HG02588 (cell line): Measurements from ENCODE around the gene SHROOM2.
A peak's percentile ranks its signal among the peaks of the same experiment; 100 is the strongest.

Experiments used
- ATAC-seq: cut with Tn5 transposase; IDR thresholded peaks from one replicate; pipeline ENCODE4 v1.9.1; 2021; ENCODE audit warnings: mild to moderate bottlenecking, moderate library complexity; ENCODE audit not compliant: unreplicated experiment

The SHROOM2 gene

GRCh38 chrX:9937761-9938160 is 151.5 kb downstream of the SHROOM2 start:
- ATAC-seq = no peak

GRCh38 chrX:9938516-9938915 is 152.3 kb downstream of the SHROOM2 start:
- no peak for ATAC-seq

GRCh38 chrX:9940421-9940820 is 154.2 kb downstream of the SHROOM2 start:
- no peak for ATAC-seq

DNA sequence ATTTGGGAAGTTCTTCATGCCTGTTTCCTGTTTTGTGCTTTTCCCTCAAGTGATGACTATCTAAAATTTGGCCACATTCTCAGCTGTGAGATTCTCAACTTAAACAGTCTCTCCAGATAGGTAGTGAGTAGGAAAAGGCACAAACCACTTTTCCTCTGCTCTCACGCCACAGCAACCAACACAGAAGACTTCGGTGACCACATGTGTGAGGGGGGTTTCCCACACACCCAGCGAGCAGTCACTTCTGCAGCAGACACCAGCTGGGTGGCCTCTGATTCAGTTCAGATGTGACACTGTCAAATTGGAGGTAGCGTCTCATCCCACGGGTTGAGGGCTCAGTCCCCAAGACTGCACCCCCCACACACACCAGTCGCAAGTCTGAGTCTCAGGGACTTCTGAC is 155.9 kb downstream of the SHROOM2 start:
- ATAC-seq = peak; percentile 94

DNA sequence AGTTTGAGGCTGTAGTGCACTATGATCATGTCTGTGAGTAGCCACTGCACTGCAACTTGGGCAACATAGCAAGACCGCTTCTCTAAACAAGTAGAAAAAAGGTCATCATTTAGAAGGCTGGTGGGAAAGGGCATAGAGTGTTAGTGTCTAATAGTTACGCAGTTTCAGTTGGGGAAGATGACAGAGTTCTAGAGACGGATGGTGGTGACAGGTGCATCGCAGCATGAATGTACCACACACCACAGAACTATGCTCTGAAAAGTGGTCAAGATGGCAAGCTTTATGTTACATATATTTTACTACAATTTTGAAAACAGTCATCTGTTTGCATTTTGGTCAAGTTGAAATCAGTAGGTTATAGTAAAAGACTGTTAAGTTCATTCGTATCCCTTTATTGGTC is 157.2 kb downstream of the SHROOM2 start:
- ATAC-seq = no peak

DNA sequence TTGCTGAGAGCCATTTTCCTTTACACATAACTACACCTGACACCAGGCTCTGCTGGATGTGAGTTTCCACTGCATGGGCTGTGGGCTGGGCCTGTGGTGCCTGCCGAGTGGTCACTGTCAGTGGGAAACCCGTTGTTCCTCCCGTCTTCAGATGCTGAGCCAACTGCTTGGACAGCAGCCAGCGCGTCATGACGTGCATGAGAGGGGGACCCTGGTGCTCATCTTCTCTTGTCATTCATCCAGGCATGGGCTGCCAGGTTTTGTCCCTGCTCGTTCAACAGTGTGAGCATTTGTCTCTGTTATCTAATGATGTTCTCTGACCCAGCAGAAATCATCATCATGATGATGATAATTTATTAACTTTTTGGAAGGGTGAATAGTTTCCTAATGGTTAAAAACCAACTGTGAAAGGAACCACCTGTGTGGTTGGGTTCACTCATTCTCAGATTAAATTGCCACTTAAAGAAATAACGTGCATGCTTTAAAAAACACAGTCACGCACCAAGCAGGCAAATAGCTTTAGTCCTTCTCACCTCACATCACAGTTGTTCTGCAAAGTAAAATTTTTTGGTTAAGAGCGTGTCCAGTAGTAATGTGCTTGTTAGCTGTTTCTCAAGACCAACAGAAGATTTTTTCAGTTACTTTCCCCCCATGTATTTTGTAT is 161.0 kb downstream of the SHROOM2 start:
- ATAC-seq = no peak

- no peak for ATAC-seq
These were observed 162.2 kb downstream of the SHROOM2 start for GRCh38 chrX:9948406-9948805.

DNA sequence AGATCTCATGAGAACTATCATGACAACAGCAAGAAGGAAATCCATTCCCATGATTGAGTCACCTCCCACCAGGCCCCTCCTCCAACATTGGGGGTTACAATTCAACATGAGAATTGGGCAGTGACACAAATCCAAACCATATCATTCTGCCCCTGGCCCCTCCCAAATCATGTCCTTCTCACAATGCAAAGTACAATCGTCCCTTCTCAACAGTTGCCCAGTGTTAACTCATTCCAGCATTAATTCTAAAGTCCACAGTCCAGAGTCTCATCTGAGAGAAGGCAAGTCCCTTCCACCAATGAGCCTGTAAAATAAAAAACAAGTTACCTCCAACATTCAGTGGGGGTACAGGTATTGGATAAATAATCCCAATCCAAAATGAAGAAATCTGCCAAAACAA is 166.1 kb downstream of the SHROOM2 start:
- ATAC-seq = no peak

DNA sequence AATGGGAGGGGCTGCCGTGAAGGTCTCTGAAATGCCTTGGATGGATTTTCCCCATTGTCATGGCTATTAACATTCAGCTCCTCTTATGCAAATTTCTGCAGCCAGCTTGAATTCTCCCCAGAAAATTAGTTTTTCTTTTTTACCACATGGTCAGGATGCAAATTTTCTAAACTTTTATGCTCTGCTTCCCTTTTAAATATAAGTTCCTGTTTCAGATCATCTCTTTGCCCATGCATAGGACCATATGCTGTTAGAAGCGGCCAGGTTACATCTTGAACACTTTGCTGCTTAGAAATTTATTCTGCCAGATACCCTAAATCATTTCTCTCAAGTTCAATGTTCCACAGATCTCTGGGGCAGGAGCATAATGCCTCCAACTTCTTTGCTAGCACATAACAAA is 167.2 kb downstream of the SHROOM2 start:
- ATAC-seq = no peak

DNA sequence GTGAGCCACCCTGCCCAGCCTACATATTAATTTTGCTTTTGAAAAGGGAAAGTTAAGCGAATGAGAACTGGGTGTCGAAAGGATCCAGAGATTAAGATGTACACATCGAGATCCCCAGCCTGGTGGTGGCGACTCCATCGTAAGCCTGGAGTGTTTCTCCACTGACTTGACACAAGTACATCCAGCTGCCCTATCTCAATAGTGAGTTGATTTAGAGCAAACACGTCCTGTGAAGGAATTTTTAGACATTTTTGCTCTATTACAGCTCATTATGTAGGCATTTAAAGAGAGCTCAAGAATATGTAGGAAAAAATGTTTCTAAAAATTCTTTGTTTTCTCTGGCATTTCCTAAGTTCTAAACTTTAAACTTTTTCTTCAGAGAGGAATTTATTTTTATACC is 169.3 kb downstream of the SHROOM2 start:
- no peak for ATAC-seq

DNA sequence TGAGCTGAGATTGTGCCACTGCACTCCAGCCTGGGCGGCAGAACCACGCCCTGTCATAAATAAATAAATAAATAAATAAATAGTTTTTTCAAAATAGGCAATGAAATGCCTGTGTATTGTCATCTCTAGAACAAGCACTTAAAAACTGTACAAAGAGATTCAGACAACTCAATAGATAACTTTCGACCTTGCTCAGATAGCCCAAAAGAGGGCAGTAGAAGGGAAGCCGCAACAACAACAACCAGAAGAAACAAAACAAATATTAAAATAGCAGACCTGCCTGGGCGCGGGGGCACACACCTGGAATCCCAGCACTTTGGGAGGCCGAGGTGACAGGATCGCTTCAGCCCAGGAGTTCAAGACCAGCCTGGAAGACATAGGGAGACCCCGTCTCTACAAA is 171.5 kb downstream of the SHROOM2 start:
- ATAC-seq = no peak

DNA sequence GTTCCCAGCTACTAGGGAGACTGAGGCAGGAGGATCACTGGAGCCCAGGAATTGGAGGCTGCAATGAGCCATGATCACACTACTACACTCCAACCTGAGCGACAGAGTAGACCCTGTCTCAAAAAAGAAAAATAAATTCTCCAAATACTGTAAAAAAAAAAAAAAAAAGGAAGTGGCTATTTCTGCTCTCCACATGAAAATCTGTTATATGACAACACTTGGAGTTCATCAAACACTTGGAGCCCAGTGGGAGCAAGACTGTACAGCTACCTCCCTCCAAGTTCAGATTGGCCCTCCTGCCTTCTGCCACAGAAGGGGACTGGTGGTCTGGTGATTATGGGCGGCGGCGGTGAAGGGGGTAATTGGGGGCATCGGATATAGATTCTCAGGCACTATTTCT is 172.0 kb downstream of the SHROOM2 start:
- no peak for ATAC-seq

GRCh38 chrX:9961750-9962149 is 175.5 kb downstream of the SHROOM2 start:
- ATAC-seq = no peak

DNA sequence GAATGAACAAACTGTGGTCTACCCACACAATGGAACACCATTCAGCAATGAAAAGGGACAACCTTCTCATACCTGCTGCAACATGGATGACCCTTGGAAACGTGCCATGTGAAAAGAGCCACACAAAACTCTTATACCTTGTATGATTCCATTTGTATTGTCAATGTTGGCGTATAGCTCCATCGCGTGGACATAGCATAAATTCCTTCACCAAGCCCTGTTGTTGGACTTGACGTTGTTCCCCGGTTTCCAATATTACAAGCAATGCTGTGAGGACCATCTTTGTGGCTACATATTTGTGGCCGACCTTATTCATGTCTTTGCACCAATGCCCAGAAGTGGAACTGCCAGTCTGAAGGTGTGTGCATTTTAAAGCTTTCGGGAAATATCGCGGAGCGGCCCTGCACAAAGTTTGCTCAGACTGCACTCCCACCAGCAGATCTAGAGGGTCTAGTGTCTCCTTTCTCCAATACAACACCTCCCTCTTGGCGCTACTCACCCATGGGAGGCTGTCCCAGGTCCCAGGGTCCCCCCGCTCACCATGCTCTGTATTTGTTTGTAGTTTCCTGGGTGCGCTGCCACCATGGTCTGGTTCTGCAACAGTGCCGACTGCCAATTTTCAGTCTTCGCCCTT is 180.7 kb downstream of the SHROOM2 start, which contains the start of gene CLDN34:
Gene CLDN34, plus strand, starts transcription at position 584 of the 634 bp plus-strand sequence. Its CDS starts 0 bp downstream, at position 584.
- ATAC-seq = no peak

DNA sequence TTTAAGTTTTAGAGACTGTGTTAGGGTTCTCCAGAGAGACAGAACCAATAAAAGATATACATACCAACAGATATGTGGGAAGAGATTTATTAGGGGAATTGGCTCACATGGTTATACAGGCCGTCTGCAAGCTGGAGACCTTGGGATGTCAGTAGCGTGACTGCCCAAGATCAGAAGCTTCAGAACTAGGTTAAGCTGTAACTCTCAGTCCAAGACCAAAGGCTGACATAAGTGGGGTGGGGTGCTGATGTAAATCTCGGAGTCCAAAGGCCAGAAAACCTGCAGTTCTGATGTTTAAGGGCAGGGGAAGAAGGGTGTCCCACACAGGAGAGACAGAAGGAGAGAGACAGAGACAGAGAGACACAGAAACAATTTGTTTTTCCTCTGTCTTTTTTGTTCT is 191.4 kb downstream of the SHROOM2 start:
- ATAC-seq = no peak

DNA sequence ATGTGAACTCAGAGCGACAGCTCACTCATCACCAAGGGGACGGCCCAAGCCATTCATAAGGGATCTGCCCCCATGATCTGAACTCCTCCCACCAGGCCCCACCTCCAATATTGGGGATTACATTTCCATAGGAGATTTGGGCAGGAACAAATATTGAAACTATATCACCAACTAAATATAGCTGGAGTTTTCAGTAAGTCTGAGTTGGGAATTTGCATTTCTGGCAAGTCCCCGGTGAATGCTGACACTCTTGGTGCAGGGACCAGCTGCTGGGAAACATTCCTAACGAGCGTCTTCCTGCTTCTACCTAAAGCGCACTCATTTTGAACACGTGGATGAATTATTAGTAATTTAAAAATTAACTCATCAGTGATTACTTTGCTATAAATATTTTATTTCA is 194.2 kb downstream of the SHROOM2 start:
- ATAC-seq = no peak

DNA sequence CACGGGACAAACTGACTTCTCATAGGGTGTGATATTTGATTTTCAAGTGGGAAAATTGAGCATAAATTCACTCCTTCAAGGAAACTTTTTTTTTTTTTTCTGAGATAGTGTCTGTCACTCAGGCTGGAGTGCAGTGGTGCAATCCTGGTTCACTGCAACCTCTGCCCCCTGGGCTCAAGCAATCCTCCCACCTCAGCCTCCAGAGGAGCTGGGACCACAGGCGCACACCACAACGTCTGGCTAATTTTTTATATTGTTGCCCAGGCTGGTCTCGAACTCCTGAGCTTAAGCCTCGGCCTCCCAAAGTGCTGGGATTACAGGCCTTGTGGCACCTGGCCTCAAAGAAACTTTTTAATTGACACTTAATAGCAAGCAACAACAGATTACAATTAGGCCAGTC is 194.7 kb downstream of the SHROOM2 start:
- ATAC-seq = no peak

DNA sequence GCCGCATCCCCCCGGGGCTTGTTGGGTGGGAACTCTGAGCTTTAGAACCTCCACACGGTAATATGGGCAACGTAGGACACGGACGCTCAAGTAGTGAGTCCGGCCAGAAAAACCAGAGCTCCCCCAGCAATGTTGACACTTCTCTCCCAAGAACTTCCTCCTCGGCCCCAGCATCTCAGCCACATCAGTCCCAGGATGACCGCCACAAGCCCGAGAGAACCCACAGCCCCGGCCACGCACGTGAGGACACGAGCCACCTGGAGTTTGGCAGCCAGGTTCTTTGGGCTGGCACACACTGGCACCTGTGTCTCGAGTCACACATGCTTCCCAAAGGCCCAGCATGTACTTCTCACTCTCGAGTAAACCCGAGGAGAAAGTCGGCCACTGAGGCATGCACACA is 197.2 kb downstream of the SHROOM2 start:
- ATAC-seq = no peak

- ATAC-seq = no peak
These were observed 197.6 kb downstream of the SHROOM2 start for GRCh38 chrX:9983846-9984245.

DNA sequence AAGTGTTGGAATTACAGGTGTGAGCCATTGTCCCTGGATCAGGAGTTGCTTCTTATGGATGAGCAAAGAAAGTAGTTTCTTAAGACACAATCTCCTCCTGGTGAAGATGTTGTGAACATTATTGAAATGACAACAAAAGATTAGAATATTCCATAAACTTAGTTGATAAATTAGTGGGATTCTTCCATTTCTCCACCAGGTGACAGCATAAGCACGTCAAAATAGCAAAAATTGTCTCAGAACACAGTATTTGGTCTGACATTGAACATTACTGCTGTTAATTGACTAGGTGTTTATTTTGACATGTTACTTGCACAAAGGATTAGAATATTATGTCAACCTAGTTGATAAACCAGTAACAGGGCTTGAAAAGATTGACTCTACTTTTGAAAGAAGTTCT is 202.5 kb downstream of the SHROOM2 start:
- no peak for ATAC-seq

DNA sequence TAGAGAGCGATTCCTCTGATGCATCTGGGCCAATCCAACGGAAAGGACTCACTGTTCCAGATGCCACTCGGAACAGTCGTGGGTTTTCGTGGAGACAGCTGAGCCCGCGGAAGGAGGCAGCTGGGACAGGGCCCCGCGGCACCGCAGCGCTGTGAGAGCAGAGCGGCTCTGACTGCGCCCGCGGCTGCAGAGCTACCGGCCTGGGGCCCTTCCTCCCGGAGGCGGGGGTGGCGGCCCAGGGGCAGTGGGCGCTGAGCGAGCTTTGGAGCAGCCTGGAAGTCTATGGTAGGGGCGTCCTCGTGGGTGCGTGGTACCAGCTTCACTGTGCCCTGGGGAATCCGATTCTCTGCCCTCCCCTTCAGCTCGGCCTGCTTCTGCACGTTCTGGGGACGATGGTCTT is 205.8 kb downstream of the SHROOM2 start:
- no peak for ATAC-seq

DNA sequence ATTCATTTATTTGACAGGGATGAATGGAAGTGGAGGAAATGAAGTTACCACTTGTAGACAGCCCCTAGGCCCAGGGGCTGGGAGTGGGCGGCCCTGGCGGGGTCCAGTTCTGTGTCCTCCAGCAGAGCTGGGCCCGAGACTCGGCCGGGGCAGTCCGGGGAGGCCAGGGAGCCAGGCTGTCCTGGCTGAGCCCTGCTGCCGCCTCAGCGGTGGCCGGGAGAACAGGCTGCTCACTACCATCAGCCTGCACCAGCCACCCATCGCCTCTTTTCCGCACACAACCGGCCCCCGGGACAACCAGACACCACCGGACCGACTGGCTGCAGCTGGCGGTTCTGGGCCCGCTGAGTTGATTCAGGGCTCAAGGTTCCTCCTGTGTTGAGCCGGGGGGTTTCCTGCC is 206.5 kb downstream of the SHROOM2 start:
- ATAC-seq = no peak

GRCh38 chrX:9995855-9996339 is 209.7 kb downstream of the SHROOM2 start:
- no peak for ATAC-seq
